Iris pigment epithelial cell (primary cell): Measurements from ENCODE around the gene CCR5.
"Not testable (repeated sequence)": the region's sequence is repeated elsewhere in the genome, so short reads cannot be mapped to it uniquely, and the experiment has no call there.

Experiments
- DNase-seq: peaks from one replicate; pipeline ENCODE4 v3.0.0-alpha.2; 2011; ENCODE audit warnings: low read depth

CCR5 gene

GRCh38 chr3:46386205-46386604 lies 15.5 kb downstream of the CCR5 start:
- peak; percentile 67 for DNase-seq

DNA sequence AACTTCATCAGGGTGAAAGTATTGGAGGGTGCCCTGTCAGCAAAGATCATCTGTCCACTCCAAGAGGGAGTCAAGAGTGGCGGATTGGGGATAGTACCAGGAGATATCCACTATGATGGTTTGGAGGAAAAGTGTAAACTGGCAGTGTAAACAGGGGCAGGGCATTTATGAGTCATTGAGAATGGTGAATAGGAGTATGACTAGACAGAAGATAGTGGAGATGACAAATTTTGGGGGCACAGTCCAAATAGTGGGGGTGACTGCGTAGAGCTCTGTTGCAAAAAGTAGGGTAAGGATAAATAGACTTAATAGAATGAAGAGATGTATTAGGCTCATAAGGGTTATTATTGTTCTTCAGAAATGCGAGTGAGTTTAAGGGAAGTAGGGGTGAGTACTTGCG lies 18.1 kb downstream of the CCR5 start:
- not testable (repeated sequence) for DNase-seq

GRCh38 chr3:46389306-46389705 lies 18.6 kb downstream of the CCR5 start:
- DNase-seq, result no peak

DNA sequence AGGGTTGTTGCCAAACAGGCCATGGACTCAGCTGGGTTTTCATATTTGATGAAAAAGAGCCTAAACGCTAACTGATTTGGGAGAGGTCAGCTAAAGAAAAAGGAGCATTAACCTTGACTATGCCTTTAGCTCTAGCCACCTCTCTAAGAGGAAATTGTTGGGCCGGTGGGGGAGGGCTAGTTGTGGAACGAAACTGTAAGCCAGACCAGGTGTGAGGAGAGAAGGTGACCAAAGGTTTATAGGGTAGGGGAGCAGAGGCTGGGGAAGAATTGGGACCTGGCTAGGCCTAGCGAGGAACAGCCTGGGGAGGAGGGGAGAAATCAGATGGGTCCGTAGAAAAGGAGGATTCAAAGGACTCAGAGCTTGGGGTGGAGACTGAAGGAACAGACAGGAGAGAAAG lies 20.8 kb downstream of the CCR5 start:
- DNase-seq, result not testable (repeated sequence)

GRCh38 chr3:46393011-46393410 lies 22.3 kb downstream of the CCR5 start:
- DNase-seq, result no peak

DNA sequence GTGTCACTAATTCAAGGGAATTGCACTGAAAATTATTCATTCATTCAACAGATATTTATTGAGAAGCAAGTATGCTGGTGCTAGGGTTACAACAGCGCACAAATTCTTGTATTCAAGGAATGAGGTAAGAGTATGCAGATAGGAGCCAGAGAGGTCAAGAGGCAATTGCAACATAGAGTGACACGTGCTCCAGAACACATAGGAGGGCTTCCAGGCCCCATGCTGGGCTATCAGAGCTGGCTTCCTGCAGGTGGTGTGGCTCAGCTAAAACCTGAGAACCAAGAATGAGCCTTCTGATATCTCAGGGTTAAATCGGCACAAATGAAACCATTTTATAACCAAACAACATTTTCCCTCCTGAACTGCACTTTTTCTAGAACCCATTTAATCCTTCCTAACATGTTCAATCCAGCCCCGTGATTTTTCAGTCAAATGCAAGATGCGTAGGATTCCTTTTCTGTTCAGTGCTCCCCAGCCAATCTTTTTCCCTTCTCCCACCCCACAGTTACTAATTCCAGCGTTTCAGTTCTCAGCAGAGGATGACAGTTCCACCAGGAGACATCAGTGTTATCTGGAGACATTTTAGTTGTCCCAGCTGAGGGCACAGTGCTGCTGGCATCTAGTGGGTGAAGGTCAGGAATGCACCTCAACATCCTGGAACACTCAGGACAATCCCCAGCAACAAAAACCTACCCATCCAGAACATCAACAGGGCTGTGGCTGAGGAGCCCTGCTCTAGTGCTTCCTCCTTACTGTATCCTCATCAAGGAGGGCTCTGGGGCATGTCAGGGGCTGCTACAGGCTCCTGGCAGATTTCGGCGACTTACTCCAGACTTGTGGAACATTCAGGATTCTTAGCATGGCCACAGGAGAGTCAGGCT lies 23.0 kb downstream of the CCR5 start:
- peak; percentile 52 for DNase-seq

GRCh38 chr3:46395210-46395661 lies 24.5 kb downstream of the CCR5 start:
- peak; percentile 41 for DNase-seq

- no peak for DNase-seq
These were observed 25.2 kb downstream of the CCR5 start for GRCh38 chr3:46395766-46396530.

DNA sequence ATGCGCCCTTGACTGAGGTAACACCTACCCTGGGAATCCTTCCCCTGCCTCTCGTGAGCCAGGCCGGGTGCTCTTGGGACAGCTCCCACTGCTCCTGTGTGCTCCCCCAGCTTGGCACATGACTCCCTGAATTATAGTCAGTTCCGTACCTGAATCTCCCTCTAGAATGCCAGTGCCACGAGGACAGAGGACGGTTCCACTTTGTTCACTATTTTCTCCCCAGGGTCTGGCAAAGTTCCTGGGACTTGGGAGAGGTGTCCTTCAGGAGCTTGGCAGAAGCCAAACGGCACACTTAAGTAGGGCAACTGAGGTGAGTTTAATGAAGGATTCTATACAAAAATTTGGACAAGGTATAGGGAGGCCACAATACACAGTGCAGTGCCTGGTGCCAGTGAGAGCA lies 26.4 kb downstream of the CCR5 start:
- DNase-seq, result no peak

GRCh38 chr3:46398186-46398955 lies 27.6 kb downstream of the CCR5 start:
- DNase-seq, result no peak

DNA sequence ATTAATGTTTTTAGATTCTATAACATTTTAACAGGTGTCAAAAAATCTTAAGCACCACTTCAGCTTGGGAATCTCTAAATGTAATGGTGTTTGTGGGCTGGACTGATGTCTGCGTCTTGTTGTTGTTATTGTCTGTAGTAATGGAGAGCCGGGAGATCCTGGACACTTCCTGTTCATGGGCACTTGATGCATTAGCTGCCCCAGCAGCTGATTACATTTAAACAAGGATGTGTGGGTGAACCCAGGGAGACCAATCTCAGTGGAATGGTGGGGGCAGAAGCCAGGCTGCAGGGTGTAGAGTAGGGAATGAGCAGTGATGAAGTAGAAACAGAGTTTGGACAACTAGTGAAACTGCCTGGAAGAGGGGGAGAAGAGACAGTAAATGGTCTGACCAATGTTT lies 28.4 kb downstream of the CCR5 start:
- no peak for DNase-seq

GRCh38 chr3:46399557-46399956 lies 28.8 kb downstream of the CCR5 start:
- no peak for DNase-seq

GRCh38 chr3:46400000-46400734 lies 29.4 kb downstream of the CCR5 start:
- DNase-seq, result peak; percentile 71

GRCh38 chr3:46400846-46401245 lies 30.1 kb downstream of the CCR5 start:
- no peak for DNase-seq

DNA sequence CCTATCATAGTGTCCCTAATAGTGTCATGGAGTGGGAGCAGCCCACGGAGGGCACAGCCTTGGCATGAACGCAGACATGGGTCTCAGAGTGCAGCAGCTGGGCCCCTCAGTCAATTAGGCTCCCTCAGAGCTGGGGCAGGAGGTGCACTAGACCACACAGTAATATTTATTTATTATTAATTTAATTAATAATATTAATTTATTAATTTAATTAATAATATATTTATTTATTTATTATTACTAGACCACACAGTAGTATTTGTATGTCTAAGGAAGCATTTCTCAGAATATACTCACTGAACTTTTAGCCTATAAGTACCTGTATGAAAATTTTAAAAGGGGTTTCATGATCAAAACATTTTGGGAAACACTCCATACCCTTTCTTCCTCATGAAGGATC lies 30.8 kb downstream of the CCR5 start:
- no peak for DNase-seq

DNA sequence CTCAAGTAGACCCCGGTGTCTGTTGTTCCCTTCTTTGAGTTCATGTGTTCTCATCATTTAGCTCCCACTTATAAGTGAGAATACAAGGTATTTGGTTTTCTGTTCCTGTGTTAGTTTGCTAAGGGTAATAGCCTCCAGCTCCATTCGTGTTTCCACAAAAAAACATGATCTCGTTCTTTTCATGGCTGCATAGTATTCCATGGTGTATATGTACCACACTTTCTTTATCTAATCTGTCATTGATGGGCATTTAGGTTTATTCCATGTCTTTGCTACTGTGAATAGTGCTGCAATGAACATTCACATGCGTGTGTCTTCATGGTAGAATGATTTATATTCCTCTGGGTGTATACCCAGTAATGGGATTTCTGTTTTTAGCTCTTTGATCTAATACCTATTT lies 32.2 kb downstream of the CCR5 start:
- not testable (repeated sequence) for DNase-seq

GRCh38 chr3:46405301-46406019 lies 34.7 kb downstream of the CCR5 start:
- no peak for DNase-seq

- no peak for DNase-seq
These were observed 35.7 kb downstream of the CCR5 start for GRCh38 chr3:46406443-46406787.

DNA sequence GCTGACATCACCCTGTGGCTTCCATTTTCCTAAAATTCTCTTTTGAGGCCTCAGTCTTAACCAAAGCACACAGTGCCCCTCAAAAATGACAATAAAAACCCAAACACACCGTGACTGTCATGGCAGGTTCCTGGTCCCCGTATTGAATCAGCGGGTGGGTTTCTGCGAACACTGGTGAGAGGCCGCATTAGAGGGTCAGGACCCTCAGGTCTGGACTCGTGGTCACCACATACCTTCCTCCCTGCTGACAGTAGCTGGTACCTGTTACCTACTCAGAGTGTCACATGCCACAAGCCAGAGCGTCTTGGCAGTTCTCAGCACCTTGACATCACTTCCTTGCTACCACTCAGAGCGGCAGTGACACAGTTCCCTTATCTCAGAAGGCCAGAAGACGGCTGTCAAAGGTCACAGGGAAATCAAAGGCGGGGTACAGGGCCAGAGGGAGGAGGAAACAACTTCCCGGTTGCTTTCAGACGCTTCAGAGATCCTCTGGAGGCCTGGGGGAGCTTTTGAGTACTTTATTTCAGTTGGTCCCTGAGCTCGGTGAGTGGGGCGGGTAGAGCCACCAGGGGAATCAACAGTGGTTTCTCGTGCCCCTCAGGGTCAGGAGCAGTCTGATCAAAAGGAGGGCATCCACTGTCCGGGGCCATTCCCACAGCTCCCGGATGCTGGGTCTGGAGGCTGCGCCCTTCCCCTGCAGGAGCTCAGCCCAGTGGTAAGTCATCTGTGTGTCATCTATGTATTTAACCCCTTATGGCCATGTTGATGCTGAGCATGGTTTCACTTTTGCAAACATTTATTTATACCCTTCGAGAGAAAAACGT lies 36.3 kb downstream of the CCR5 start, which contains the start of the genes CCR5AS and CCRL2:
Gene CCR5AS, minus strand, starts transcription at position 279 of the 824 bp plus-strand sequence.
Gene CCRL2, plus strand, starts transcription at position 472 of the 824 bp plus-strand sequence. CDS start 821 bp downstream, outside the sequence.
- peak; percentile 50 for DNase-seq

DNA sequence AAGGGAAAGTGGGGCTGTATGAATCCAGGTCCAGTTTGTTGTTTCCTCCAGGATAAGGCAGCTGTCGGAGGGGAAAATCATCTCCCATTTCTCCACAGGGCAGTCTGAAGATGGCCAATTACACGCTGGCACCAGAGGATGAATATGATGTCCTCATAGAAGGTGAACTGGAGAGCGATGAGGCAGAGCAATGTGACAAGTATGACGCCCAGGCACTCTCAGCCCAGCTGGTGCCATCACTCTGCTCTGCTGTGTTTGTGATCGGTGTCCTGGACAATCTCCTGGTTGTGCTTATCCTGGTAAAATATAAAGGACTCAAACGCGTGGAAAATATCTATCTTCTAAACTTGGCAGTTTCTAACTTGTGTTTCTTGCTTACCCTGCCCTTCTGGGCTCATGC lies 37.2 kb downstream of the CCR5 start:
- no peak for DNase-seq
